ENCODE data around the gene AGER. TPM values are rescaled to one million over a fixed set of nuclear protein-coding genes. Genes with fewer than 3 reads are reported as not detected.
"Not testable (repeated sequence)": the region's sequence is repeated elsewhere in the genome, so short reads cannot be mapped to it uniquely, and the experiment has no call there.

The AGER gene
- total RNA-seq = 0.22 and 0.60 TPM in 2 replicates

- DNase-seq (ENCODE audit: low read depth in 2 of 2) = no peak
Observed at GRCh38 chr6:32184084-32184640, at the start of gene AGER. TSS of gene AGER (minus strand) at chr6:32184253. CDS start at chr6:32184222, 31 bp downstream.

GRCh38 chr6:32226434-32226833 lies 42.4 kb upstream of the AGER start:
- DNase-seq (ENCODE audit: low read depth in 2 of 2) = no peak

DNA sequence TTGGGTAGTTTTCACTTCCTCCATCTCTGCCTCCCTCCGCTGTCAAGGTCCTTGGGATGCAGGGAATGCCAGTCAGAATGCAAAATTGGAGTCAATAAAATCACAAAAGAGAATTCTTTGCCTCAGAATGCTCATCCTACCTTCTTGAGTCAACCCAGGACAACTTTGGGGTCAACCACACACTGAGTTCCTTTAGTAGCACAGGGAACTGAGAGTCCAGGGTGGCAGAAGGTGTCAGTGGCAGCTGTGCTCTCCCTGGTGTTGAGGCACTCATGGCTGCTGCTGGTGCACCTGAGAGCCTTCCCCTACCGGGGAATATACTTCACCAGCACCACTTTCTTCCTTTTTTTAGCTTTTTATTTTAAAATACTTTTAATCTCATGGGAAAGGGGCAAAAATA lies 40.6 kb upstream of the AGER start:
- no peak for DNase-seq (ENCODE audit: low read depth in 2 of 2)

GRCh38 chr6:32223258-32224235 lies 39.5 kb upstream of the AGER start, which contains the start of gene NOTCH4:
TSS of gene NOTCH4 (minus strand) at chr6:32224067. CDS start at chr6:32223928, 139 bp downstream.
- DNase-seq (ENCODE audit: low read depth in 2 of 2) = peak in 1 of 2 donors; percentile 66

- no peak for DNase-seq (ENCODE audit: low read depth in 2 of 2)
Observed at GRCh38 chr6:32222333-32223230, 38.5 kb upstream of the AGER start.

- DNase-seq (ENCODE audit: low read depth in 2 of 2) = no peak
Observed at GRCh38 chr6:32220021-32220420, 36.0 kb upstream of the AGER start.

DNA sequence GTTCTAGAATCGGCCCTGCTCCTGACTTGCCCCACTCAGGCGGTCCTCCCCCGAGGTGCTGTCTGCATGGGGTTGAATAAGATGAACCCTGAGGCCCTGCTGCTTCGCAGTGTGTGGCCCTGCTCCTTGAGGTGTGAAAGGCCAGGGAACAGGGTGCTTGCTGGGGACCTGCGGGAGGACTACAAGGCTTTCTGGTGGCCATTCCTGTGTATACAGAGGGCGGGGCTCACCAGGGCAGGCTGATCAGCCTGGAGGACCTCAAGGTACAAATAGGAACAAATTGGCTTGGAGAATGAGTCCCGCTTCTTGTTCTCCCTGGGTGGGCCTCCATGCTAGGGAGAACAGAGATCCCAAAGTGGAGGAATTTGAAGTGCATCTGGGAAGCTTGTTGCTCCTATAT lies 34.1 kb upstream of the AGER start:
- no peak for DNase-seq (ENCODE audit: low read depth in 2 of 2)

GRCh38 chr6:32216998-32217397 lies 32.9 kb upstream of the AGER start:
- DNase-seq (ENCODE audit: low read depth in 2 of 2) = no peak

DNA sequence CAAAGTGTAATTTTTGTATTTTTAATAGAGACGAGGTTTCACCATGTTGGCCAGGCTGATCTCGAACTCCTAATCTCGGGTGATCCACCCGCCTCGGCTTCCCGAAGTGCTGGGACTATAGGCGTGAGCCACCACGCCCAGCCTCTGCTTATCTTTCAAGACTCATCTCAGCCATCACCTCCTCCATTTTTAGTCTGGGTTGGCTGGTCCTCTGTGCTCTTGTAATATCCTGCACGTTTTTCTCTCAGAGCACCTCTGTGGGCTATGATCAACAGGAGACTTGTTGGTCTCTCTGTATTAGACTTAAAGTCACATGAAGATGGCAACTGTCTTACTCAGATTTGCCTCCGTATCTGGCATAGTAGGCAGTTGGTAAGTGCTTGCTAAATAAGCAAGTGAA lies 32.2 kb upstream of the AGER start:
- no peak for DNase-seq (ENCODE audit: low read depth in 2 of 2)

GRCh38 chr6:32215617-32216016 lies 31.6 kb upstream of the AGER start:
- DNase-seq (ENCODE audit: low read depth in 2 of 2) = no peak

DNA sequence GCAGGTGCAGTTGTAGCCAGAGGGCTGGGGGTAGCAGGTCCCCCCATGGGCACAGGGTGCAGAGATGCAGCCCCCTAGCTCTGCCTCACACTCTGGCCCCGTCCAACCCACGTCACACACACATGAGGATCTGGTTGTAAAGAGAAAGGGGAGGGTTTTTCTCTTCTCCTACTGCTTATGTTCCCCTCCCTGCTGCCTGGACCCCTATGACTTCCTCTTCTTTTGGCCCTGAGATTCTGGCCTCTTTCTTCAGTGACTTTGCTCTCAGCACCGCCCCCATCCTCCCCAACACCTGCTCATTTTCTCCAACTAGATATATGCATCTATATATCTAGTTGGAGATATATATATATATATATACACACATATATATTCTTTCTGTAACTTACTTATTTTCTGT lies 30.1 kb upstream of the AGER start:
- DNase-seq (ENCODE audit: low read depth in 2 of 2) = no peak

- no peak for DNase-seq (ENCODE audit: low read depth in 2 of 2)
Observed at GRCh38 chr6:32213649-32214048, 29.6 kb upstream of the AGER start.

DNA sequence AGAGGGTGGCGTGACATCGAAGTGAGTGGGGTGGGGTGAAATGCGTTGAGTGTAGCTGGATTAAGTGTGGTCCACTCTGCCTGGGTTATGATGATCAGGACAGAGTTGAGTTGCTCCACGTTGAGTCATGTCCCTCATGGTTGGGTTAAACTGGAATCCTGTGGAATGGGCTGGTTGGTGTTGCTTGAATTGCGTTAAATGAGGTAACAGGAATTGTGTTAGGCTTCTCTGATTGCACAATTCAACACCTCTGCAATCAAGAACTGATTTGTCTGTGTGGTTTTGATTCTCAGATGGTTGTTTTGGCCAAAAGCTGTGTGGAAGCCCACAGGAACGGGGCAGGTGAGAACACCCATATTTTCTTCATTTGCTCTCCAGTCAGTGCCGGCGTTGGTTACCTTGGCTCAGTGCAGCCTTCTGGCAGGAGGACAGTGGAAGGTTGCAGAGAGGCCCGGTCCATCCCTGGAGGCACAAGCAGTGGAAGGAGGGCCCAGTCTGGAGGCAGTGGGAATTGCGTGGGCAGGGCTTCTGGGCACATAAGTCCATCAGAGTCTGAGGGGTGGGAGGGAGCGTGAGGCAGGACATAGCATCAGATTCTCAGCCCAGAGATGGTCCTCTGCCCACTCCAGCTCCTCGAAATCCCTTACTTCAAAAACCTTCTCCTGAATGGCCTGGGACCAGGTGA lies 28.2 kb upstream of the AGER start:
- no peak for DNase-seq (ENCODE audit: low read depth in 2 of 2)

DNA sequence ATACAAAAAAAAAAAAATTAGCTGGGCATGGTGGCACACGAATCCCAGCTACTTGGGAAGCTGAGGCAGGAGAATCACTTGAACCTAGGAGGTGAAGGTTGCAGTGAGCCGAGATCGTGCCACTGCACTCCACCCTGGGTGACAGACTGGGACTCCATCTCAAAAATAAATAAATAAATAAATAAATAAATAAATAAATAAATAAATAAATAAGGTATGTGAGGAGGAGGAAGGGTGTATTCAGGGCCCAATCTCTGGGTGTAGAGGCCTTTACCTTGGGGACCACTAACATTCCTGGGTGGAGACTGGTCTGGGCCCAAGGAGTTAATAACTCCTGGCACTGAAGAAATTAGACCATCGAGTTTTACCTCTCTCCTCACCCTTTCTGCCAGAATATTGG lies 27.4 kb upstream of the AGER start:
- not testable (repeated sequence) for DNase-seq (ENCODE audit: low read depth in 2 of 2)

DNA sequence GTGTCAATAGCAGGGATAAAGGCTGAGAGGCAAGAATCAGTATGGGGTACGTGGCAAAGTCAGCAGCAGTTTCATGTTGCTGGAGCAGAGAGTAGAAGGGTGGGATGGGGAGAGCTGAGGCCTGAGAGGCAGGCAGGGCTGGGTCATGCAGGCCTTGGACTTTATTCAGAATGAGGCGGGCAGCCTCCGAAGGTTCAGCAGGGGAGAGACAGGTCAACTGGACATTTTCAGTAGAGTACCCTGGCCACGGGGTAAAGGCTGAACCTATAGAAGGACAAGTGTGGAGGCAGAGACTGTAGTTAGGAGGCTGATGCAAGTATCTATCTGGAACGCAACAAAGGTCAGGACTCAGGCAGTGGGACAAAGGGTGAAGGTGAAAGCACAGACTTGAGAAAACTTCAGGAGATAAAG lies 26.1 kb upstream of the AGER start:
- DNase-seq (ENCODE audit: low read depth in 2 of 2) = no peak

- DNase-seq (ENCODE audit: low read depth in 2 of 2) = no peak
Observed at GRCh38 chr6:32208996-32209395, 24.9 kb upstream of the AGER start.

DNA sequence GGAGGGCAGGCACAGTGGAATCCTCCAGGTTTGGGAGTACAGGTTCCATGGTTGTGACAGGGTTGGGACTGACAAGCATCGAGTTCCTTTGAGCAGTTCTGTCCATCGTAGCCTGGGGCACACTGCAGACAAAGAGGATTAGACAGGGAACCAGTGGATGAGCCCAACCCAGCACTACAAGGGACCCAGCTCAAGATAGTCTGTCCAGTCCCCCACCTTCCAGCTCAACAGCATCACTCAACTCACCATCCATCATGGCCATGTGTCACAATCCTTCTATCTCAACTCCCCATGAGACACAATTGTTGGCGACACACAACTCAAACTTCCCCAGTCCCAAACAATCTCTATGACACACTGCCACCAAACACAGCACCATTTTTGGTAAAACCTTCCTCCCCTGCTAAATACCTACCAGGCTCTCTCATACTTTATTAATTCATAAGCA lies 20.2 kb upstream of the AGER start:
- no peak for DNase-seq (ENCODE audit: low read depth in 2 of 2)

- DNase-seq (ENCODE audit: low read depth in 2 of 2) = no peak
Observed at GRCh38 chr6:32203426-32204267, 19.6 kb upstream of the AGER start.

- DNase-seq (ENCODE audit: low read depth in 2 of 2) = no peak
Observed at GRCh38 chr6:32202186-32202585, 18.1 kb upstream of the AGER start.
